PC-9 (cell line): ENCODE data around the gene COG5. TPM values are rescaled to one million over a fixed set of nuclear protein-coding genes. Genes with fewer than 3 reads are reported as not detected.
A peak's percentile ranks its signal among the peaks of the same experiment; 100 is the strongest.

ENCODE experiments used
- BruUV-seq: library from RNA; stranded (reverse); fragments of 400-500 nt; replicated peaks from 2 replicates; lab custom pipeline; 2021; lab: Mats Ljungman, UMichigan
- CTCF ChIA-PET: fragments of 300-600 bp; sonication (Branson Sonifier 250); formaldehyde crosslinking; loops from one replicate; lab custom pipeline; 2022; ENCODE audit warnings: antibody characterized with exemption; lab: Charles Lee
- POLR2A ChIA-PET: fragments of 300-600 bp; sonication (Branson Sonifier 250); formaldehyde crosslinking; loops from one replicate; lab custom pipeline; 2022; ENCODE audit warnings: antibody characterized with exemption; ENCODE audit not compliant: unreplicated experiment; lab: Charles Lee
- DNase-seq, 2 experiments: peaks; one replicate each; pipeline versions ENCODE4 v3.0.0 to v3.0.0-alpha.2; 2015 to 2022; ENCODE audit warnings: mixed read lengths in 1 of 2
- H2AFZ ChIP-seq: fragments of 200-600 bp; sonication (generic); 2 replicates; pipeline ENCODE4 v1.8.1; 2017; ENCODE audit warnings: antibody characterized with exemption
- H3F3A ChIP-seq: fragments of 200-600 bp; sonication (generic); 2 replicates; pipeline ENCODE4 v1.8.1; 2017; ENCODE audit warnings: antibody characterized with exemption, mild to moderate bottlenecking, low read depth; ENCODE audit not compliant: insufficient read depth
- H3K27ac ChIP-seq: fragments of 200-600 bp; sonication (generic); 2 replicates; pipeline ENCODE4 v1.6.1; 2016; ENCODE audit warnings: mixed run types
- H3K27me3 ChIP-seq: fragments of 200-600 bp; sonication (generic); 2 replicates; pipeline ENCODE4 v1.6.1; 2016; ENCODE audit warnings: low read depth, mixed run types; ENCODE audit not compliant: insufficient read depth
- H3K36me3 ChIP-seq: fragments of 200-600 bp; sonication (generic); 2 replicates; pipeline ENCODE4 v1.6.1; 2016; ENCODE audit warnings: low read depth, mixed run types
- H3K4me1 ChIP-seq: fragments of 200-600 bp; sonication (generic); replicated peaks from 2 replicates; pipeline ENCODE4 v1.6.1; 2016; ENCODE audit warnings: mixed run types; ENCODE audit not compliant: insufficient read depth
- H3K4me2 ChIP-seq: fragments of 200-600 bp; sonication (generic); 2 replicates; pipeline ENCODE4 v1.6.1; 2017; ENCODE audit warnings: mixed run types
- H3K4me3 ChIP-seq: fragments of 200-600 bp; sonication (generic); 2 replicates; pipeline ENCODE4 v1.6.1; 2016; ENCODE audit warnings: mixed run types
- H3K79me2 ChIP-seq: fragments of 200-600 bp; sonication (generic); 2 replicates; pipeline ENCODE4 v1.6.1; 2017; ENCODE audit warnings: low read depth, mixed run types
- H3K9me2 ChIP-seq: fragments of 200-600 bp; sonication (generic); 2 replicates; pipeline ENCODE4 v1.8.1; 2017; ENCODE audit warnings: mild to moderate bottlenecking; ENCODE audit not compliant: insufficient read depth
- H3K9me3 ChIP-seq: fragments of 200-600 bp; sonication (generic); 2 replicates; pipeline ENCODE4 v1.8.1; 2016; ENCODE audit warnings: low read depth; ENCODE audit not compliant: insufficient read depth
- H4K20me1 ChIP-seq: fragments of 200-600 bp; sonication (generic); 2 replicates; pipeline ENCODE4 v1.8.1; 2017; ENCODE audit not compliant: insufficient read depth
- EZH2 ChIP-seq: fragments of 200-600 bp; sonication (generic); IDR thresholded peaks from 2 replicates; pipeline ENCODE4 v1.8.0; 2017; ENCODE audit warnings: antibody characterized with exemption, low read depth
- intact Hi-C: fragments of 100-400 bp; cut with micrococcal nuclease; formaldehyde crosslinking; loops from one replicate; pipeline ENCODE4 v1.10.0; 2022; ENCODE audit not compliant: unreplicated experiment
- total RNA-seq: library from RNA; stranded (reverse); gene quantifications from 2 replicates; pipeline ENCODE4 v1.2.3, GENCODE V29; 2021
- TF ChIP-seq, protein P1 (sequence below): fragments of 200-600 bp; sonication (generic); conservative IDR thresholded peaks from 2 replicates; pipeline ENCODE4 v1.6.1; 2017; ENCODE audit warnings: mixed run types, antibody characterized with exemption, mild to moderate bottlenecking, moderate library complexity

The COG5 gene
- total RNA-seq, 1 experiment from 2014 or later, result 43.5 TPM

DNA sequence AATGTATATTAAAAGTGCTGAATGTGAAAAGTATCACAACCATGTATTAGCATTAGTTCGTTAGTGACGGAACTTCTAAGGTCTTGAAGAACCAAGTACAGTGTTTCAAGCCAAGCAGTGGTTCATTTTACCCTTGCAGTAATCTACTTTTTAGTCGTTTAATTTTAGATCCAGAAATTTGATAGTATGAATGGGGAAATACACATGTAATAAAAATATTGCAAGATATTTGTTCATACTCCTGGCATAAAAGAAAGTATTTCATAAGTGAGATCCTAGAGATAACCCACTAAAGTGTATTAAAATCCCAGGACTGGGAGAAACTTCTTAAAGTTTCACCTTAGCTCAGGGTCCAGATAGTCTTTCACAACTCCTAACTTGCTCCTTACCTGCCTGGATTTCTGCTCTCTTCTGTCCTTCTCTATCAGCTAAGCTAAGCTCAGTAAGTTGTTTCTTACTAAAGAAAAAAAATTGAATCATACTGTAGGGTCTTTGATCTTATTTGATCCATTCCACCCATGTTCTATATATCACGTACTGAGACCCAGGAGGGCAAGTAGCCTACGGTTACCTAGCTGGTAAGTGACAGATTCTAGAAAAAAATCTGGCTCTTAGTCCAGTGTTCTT, 17.8 kb upstream of the COG5 start:
- peaks cover 25% of the 10 kb centered on the region for H3K4me1 ChIP-seq
- peaks cover 20% of the 10 kb centered on the region for H3K79me2 ChIP-seq
- H2AFZ ChIP-seq, result no peak overlapping the region; the same call in 1 of the 2 replicates
- no peaks in the 10 kb centered on the region for H3K9me3 ChIP-seq
- H4K20me1 ChIP-seq, result no peaks in the 10 kb centered on the region
- peak overlapping the region; percentile 69 for H3K27ac ChIP-seq
- peaks cover 12% of the 10 kb centered on the region for H3F3A ChIP-seq
- peaks cover 11% of the 10 kb centered on the region; the same call in 1 of the 2 replicates for H3K36me3 ChIP-seq
- H3K4me2 ChIP-seq, result peak overlapping the region; percentile 96
- DNase-seq, result peak in 1 of 2 experiments; percentile 65
- no TSS peak for BruUV-seq
- peak overlapping the region; percentile 89 for H3K4me3 ChIP-seq
- ChIA-PET CTCF (no interaction called here), POLR2A (interaction anchor here (0.6 to 0.7 kb wide), 3 partner anchors 14 to 162 kb away, joined by 3 to 4 read pairs (median 4); no protein-coding TSS in a partner anchor)
- no peaks in the 10 kb centered on the region for H3K9me2 ChIP-seq
- no peaks in the 10 kb centered on the region for H3K27me3 ChIP-seq
- no peak for TF ChIP-seq EZH2
- TF ChIP-seq, protein P1, sequence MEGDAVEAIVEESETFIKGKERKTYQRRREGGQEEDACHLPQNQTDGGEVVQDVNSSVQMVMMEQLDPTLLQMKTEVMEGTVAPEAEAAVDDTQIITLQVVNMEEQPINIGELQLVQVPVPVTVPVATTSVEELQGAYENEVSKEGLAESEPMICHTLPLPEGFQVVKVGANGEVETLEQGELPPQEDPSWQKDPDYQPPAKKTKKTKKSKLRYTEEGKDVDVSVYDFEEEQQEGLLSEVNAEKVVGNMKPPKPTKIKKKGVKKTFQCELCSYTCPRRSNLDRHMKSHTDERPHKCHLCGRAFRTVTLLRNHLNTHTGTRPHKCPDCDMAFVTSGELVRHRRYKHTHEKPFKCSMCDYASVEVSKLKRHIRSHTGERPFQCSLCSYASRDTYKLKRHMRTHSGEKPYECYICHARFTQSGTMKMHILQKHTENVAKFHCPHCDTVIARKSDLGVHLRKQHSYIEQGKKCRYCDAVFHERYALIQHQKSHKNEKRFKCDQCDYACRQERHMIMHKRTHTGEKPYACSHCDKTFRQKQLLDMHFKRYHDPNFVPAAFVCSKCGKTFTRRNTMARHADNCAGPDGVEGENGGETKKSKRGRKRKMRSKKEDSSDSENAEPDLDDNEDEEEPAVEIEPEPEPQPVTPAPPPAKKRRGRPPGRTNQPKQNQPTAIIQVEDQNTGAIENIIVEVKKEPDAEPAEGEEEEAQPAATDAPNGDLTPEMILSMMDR, result no peak
- intact Hi-C loops, result loop anchor here (2.0 to 5.0 kb wide), 2 partner anchors 13 to 81 kb away; partner anchors contain the start of gene SLC26A4

DNA sequence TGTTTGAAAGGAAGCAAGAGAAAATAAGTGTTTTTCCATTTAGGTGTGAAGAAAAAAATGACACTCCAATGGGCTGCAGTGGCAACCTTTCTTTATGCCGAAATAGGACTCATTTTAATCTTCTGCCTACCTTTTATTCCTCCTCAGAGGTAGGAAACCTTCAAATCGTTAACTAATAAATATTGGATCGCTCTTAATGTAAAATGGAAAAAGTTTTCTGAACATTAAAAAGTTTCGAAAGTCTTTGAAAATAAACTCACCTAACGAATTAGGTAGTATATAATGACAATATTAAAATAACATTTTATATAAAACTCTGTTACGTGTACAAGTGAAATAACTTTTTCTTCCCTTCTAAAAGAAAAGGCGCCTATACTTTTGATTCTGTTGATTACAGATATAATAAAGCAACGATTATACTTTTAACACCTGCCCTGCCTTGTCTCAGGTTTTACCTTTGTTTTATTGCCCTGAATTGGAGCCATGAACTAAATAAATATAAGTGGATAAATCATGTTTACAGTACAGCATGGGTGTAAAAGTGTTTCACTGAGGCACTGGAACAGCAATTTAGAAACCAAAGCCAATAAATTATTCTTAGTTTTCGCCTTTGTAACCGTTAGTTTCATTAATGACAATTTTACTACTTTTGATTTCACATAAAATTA, 17.1 kb upstream of the COG5 start:
- intact Hi-C loops, result loop anchor here (1.0 to 5.0 kb wide), 5 partner anchors 14 to 162 kb away; partner anchors contain the start of gene SLC26A4
- Histone ChIP-seq H3K9me2 (no peaks in the 10 kb centered on the region), H3F3A (peaks cover 12% of the 10 kb centered on the region), H3K27me3 (no peaks in the 10 kb centered on the region), H3K27ac (peak overlapping the region; percentile 69), H3K36me3 (peaks cover 17% of the 10 kb centered on the region), H3K4me3 (peak overlapping the region; percentile 89), H3K4me2 (peak overlapping the region; percentile 96), H2AFZ (peak overlapping the region; percentile 95), H4K20me1 (no peaks in the 10 kb centered on the region), H3K79me2 (peaks cover 20% of the 10 kb centered on the region), H3K4me1 (peaks cover 25% of the 10 kb centered on the region), H3K9me3 (no peaks in the 10 kb centered on the region)
- POLR2A ChIA-PET, result interaction anchor here (0.6 kb wide), 2 partner anchors 43 to 64 kb away, joined by 3 read pairs; no protein-coding TSS in a partner anchor
- TF ChIP-seq, protein P1, result no peak
- TF ChIP-seq EZH2, result no peak
- CTCF ChIA-PET, result no interaction called here
- no peak for DNase-seq
- BruUV-seq, result no TSS peak

- H3K9me2 ChIP-seq, result no peaks in the 10 kb centered on the region
- TSS peak; percentile 85 for BruUV-seq
- H2AFZ ChIP-seq, result peak within 1 kb of the TSS; percentile 95
- H3K9me3 ChIP-seq, result no peaks in the 10 kb centered on the region
- no peaks in the 10 kb centered on the region for H3K27me3 ChIP-seq
- H3K36me3 ChIP-seq, result peaks cover 13% of the 10 kb centered on the region
- peak within 1 kb of the TSS; percentile 96 for H3K4me2 ChIP-seq
- peaks cover 12% of the 10 kb centered on the region for H3F3A ChIP-seq
- ChIA-PET POLR2A (interaction anchor here (0.6 to 0.7 kb wide), 5 partner anchors 11 to 65 kb away, joined by 3 to 11 read pairs (median 3); no protein-coding TSS in a partner anchor), CTCF (no interaction called here)
- peak within 1 kb of the TSS; percentile 69 for H3K27ac ChIP-seq
- H3K79me2 ChIP-seq, result peaks cover 20% of the 10 kb centered on the region
- H4K20me1 ChIP-seq, result no peaks in the 10 kb centered on the region
- intact Hi-C loops, result loop anchor here (1.0 to 5.0 kb wide), 6 partner anchors 15 to 163 kb away; partner anchors contain the start of gene SLC26A4
- peak; percentile 62 to 81 for DNase-seq
- peak within 1 kb of the TSS; percentile 89 for H3K4me3 ChIP-seq
- TF ChIP-seq, protein P1, result 0 out of 2 replicates have a peak, but pooled peaks have one; percentile 28
- no peak for TF ChIP-seq EZH2
- H3K4me1 ChIP-seq, result peaks cover 25% of the 10 kb centered on the region
Observed at GRCh38 chr7:107579885-107580715, 16.4 kb upstream of the COG5 start, which contains the start of gene BCAP29. Gene BCAP29, plus strand, starts transcription at chr7:107580246. Its CDS starts 527 bp downstream, at chr7:107580773.
